GM23338 (cell line): Measurements from ENCODE around the gene UNC5A. TPM values are rescaled to one million over a fixed set of nuclear protein-coding genes. Genes with fewer than 3 reads are reported as not detected.

Source experiments
- ATAC-seq: fragments of 200-7000 bp; cut with Tn5 transposase; 3 replicates; pipeline ENCODE4 v1.9.1; 2020
- DNase-seq: peaks from one replicate; pipeline ENCODE4 v3.0.0-alpha.2; 2015; ENCODE audit warnings: low spot score
- H2AFZ ChIP-seq: fragments of 200-600 bp; sonication (generic); 2 replicates; pipeline ENCODE4 v1.8.0; 2016; ENCODE audit warnings: antibody characterized with exemption, mild to moderate bottlenecking, moderate library complexity
- H3F3A ChIP-seq: fragments of 200-600 bp; sonication (generic); replicated peaks from 2 replicates; pipeline ENCODE4 v1.8.0; 2017; ENCODE audit warnings: antibody characterized with exemption, mixed run types, low read depth
- H3K27ac ChIP-seq: fragments of 200-600 bp; sonication (generic); 2 replicates; pipeline ENCODE4 v1.6.1; 2016; ENCODE audit warnings: low read depth
- H3K27me3 ChIP-seq: fragments of 200-600 bp; sonication (generic); 2 replicates; pipeline ENCODE4 v1.8.0; 2016; ENCODE audit warnings: mild to moderate bottlenecking, mixed run types, moderate library complexity; ENCODE audit not compliant: insufficient read depth
- H3K36me3 ChIP-seq: fragments of 200-600 bp; sonication (generic); 2 replicates; pipeline ENCODE4 v1.8.0; 2016; ENCODE audit warnings: mild to moderate bottlenecking; ENCODE audit not compliant: insufficient read depth
- H3K4me1 ChIP-seq: fragments of 200-600 bp; sonication (generic); 2 replicates; pipeline ENCODE4 v1.8.0; 2016; ENCODE audit warnings: mild to moderate bottlenecking, moderate library complexity; ENCODE audit not compliant: insufficient read depth
- H3K4me2 ChIP-seq: fragments of 200-600 bp; sonication (generic); 2 replicates; pipeline ENCODE4 v1.7.1; 2017; ENCODE audit warnings: mixed run types
- H3K4me3 ChIP-seq: fragments of 200-600 bp; sonication (generic); 2 replicates; pipeline ENCODE4 v1.6.1; 2016; ENCODE audit warnings: mixed run types
- H3K79me2 ChIP-seq: fragments of 200-600 bp; sonication (generic); replicated peaks from 2 replicates; pipeline ENCODE4 v1.8.0; 2017; ENCODE audit warnings: mild to moderate bottlenecking; ENCODE audit not compliant: insufficient read depth
- H3K9me2 ChIP-seq: fragments of 200-600 bp; sonication (generic); 2 replicates; pipeline ENCODE4 v1.8.0; 2017; ENCODE audit not compliant: insufficient read depth
- H4K20me1 ChIP-seq: fragments of 200-600 bp; sonication (generic); replicated peaks from 2 replicates; pipeline ENCODE4 v1.8.0; 2017; ENCODE audit warnings: mild to moderate bottlenecking; ENCODE audit not compliant: insufficient read depth
- H3K27ac Mint-ChIP-seq: 2 replicates; pipeline ENCODE4 v1.8.0; 2020; ENCODE audit warnings: inconsistent platforms, mild to moderate bottlenecking, moderate library complexity, mixed read lengths
- H3K27me3 Mint-ChIP-seq: 3 replicates; pipeline ENCODE4 v1.8.0; 2022; ENCODE audit warnings: low read depth, mild to moderate bottlenecking, moderate library complexity, mixed read lengths, inconsistent platforms; ENCODE audit not compliant: insufficient read depth, poor library complexity
- H3K36me3 Mint-ChIP-seq: 3 replicates; pipeline ENCODE4 v1.8.0; 2021; ENCODE audit warnings: low read depth, mild to moderate bottlenecking, inconsistent platforms, moderate library complexity, mixed read lengths
- H3K4me1 Mint-ChIP-seq: 3 replicates; pipeline ENCODE4 v1.8.0; 2020; ENCODE audit warnings: mild to moderate bottlenecking, inconsistent platforms, mixed read lengths
- H3K4me3 Mint-ChIP-seq: 3 replicates; pipeline ENCODE4 v1.8.0; 2021; ENCODE audit warnings: moderate library complexity, mild to moderate bottlenecking, inconsistent platforms, mixed read lengths
- H3K9me3 Mint-ChIP-seq: 3 replicates; pipeline ENCODE4 v1.8.0; 2020; ENCODE audit warnings: moderate library complexity, mild to moderate bottlenecking, inconsistent platforms, mixed read lengths
- CREB1 ChIP-seq: fragments of 250-450 bp; sonication (Bioruptor Pico); IDR thresholded peaks from 2 replicates; pipeline ENCODE4 v1.5.0; 2020; ENCODE audit warnings: low read depth, mild to moderate bottlenecking, moderate library complexity
- EZH2 ChIP-seq: fragments of 200-600 bp; sonication (generic); IDR thresholded peaks from one replicate; pipeline ENCODE4 v1.8.0; 2017; ENCODE audit warnings: antibody characterized with exemption, mild to moderate bottlenecking, low read depth; ENCODE audit not compliant: unreplicated experiment
- EZH2phosphoT487 ChIP-seq: fragments of 200-600 bp; sonication (generic); IDR thresholded peaks from one replicate; pipeline ENCODE4 v1.8.1; 2018; ENCODE audit warnings: antibody characterized with exemption; ENCODE audit not compliant: unreplicated experiment
- JUNB ChIP-seq: IDR thresholded peaks from one replicate; pipeline ENCODE4 v1.6.1; 2016; ENCODE audit warnings: antibody characterized with exemption; ENCODE audit not compliant: unreplicated experiment
- NANOG ChIP-seq: IDR thresholded peaks from 2 replicates; pipeline ENCODE4 v1.6.1; 2016; ENCODE audit warnings: antibody characterized with exemption, borderline replicate concordance
- POLR2AphosphoS5 ChIP-seq: IDR thresholded peaks from 2 replicates; pipeline ENCODE4 v1.6.1; 2016; ENCODE audit warnings: antibody characterized with exemption, low read depth
- STAT1 ChIP-seq: IDR thresholded peaks from one replicate; pipeline ENCODE4 v1.6.1; 2016; ENCODE audit warnings: antibody characterized with exemption; ENCODE audit not compliant: unreplicated experiment
- ZNF114 ChIP-seq: fragments of 250-450 bp; sonication (Bioruptor Pico); IDR thresholded peaks from 2 replicates; pipeline ENCODE4 v1.5.0; 2020; ENCODE audit warnings: mild to moderate bottlenecking, moderate library complexity
- ZNF331 ChIP-seq: fragments of 250-450 bp; sonication (Bioruptor Pico); IDR thresholded peaks from 2 replicates; pipeline ENCODE4 v1.5.0; 2020; ENCODE audit warnings: low read depth, mild to moderate bottlenecking, moderate library complexity
- polyA plus RNA-seq: library from polyadenylated mRNA; unstranded; fragments of >200 nt; fragmentation: Nextera tagmentation; extraction: Ambion mirVana; gene quantifications from 2 replicates; pipeline ENCODE4 v1.2.1, GENCODE V29; 2016
- total RNA-seq: library from RNA; depleted of rRNA; stranded (reverse); fragments of >200 nt; shearing (Covaris generic); gene quantifications from 2 replicates; pipeline ENCODE4 v1.2.3, GENCODE V29; 2014
- TF ChIP-seq, protein P1 (sequence below): IDR thresholded peaks from one replicate; pipeline ENCODE4 v1.6.1; 2018; ENCODE audit warnings: antibody characterized with exemption; ENCODE audit not compliant: unreplicated experiment
- TF ChIP-seq, protein P2 (sequence below), 2 experiments: fragments of 200-600 bp in 1 of 2; sonication (generic) in 1 of 2; conservative IDR thresholded peaks; 2 replicates each; pipeline versions ENCODE4 v1.5.1 to v1.6.1; 2016 to 2017; ENCODE audit warnings: antibody characterized with exemption in 2 of 2, low read depth in 2 of 2, mild to moderate bottlenecking in 2 of 2, moderate library complexity in 1 of 2
- TF ChIP-seq, protein P3 (sequence below): fragments of 250-450 bp; sonication (Bioruptor Pico); IDR thresholded peaks from 2 replicates; pipeline ENCODE4 v1.5.0; 2020; ENCODE audit warnings: mild to moderate bottlenecking, moderate library complexity
- TF ChIP-seq, protein P4 (sequence below): IDR thresholded peaks from 2 replicates; pipeline ENCODE4 v1.6.1; 2016; ENCODE audit warnings: antibody characterized with exemption

The UNC5A gene
- total and polyA plus RNA-seq, 2 experiments from 2014 or later: 0.92 to 3.9 TPM

DNA sequence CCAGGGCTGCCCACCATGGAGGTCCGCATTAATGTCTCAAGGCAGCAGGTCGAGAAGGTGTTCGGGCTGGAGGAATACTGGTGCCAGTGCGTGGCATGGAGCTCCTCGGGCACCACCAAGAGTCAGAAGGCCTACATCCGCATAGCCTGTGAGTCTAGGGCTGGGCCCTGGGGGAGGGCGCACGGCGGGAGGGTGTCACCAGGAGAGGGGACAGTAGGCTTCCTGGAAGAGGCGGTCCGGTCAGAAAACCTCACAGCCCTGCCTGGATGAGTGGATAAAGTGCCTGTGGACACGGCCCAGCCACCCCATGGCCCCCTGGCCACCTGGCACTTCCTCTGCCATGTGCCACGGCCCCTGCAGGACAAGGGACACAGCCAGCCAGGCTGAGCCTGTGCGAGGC, 57.8 kb downstream of the UNC5A start:
- no peak overlapping the region for H3K27ac ChIP-seq
- Mint-ChIP-seq H3K36me3 (no peaks in the 10 kb centered on the region), H3K27me3 (peaks cover 17% of the 10 kb centered on the region), H3K9me3 (no peaks in the 10 kb centered on the region), H3K27ac (no peak overlapping the region), H3K4me3 (no peak overlapping the region), H3K4me1 (peaks cover 36% of the 10 kb centered on the region)
- DNase-seq: no peak
- H3K36me3 ChIP-seq: no peaks in the 10 kb centered on the region
- H3K4me1 ChIP-seq: peaks cover 11% of the 10 kb centered on the region; the same call in 1 of the 2 replicates
- TF ChIP-seq, protein P1, sequence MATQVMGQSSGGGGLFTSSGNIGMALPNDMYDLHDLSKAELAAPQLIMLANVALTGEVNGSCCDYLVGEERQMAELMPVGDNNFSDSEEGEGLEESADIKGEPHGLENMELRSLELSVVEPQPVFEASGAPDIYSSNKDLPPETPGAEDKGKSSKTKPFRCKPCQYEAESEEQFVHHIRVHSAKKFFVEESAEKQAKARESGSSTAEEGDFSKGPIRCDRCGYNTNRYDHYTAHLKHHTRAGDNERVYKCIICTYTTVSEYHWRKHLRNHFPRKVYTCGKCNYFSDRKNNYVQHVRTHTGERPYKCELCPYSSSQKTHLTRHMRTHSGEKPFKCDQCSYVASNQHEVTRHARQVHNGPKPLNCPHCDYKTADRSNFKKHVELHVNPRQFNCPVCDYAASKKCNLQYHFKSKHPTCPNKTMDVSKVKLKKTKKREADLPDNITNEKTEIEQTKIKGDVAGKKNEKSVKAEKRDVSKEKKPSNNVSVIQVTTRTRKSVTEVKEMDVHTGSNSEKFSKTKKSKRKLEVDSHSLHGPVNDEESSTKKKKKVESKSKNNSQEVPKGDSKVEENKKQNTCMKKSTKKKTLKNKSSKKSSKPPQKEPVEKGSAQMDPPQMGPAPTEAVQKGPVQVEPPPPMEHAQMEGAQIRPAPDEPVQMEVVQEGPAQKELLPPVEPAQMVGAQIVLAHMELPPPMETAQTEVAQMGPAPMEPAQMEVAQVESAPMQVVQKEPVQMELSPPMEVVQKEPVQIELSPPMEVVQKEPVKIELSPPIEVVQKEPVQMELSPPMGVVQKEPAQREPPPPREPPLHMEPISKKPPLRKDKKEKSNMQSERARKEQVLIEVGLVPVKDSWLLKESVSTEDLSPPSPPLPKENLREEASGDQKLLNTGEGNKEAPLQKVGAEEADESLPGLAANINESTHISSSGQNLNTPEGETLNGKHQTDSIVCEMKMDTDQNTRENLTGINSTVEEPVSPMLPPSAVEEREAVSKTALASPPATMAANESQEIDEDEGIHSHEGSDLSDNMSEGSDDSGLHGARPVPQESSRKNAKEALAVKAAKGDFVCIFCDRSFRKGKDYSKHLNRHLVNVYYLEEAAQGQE: no peak
- TF ChIP-seq EZH2 (no peak), STAT1 (no peak), CREB1 (no peak), POLR2AphosphoS5 (no peak), JUNB (no peak), NANOG (no peak), ZNF331 (no peak), EZH2phosphoT487 (no peak), ZNF114 (no peak)
- TF ChIP-seq, protein P2, sequence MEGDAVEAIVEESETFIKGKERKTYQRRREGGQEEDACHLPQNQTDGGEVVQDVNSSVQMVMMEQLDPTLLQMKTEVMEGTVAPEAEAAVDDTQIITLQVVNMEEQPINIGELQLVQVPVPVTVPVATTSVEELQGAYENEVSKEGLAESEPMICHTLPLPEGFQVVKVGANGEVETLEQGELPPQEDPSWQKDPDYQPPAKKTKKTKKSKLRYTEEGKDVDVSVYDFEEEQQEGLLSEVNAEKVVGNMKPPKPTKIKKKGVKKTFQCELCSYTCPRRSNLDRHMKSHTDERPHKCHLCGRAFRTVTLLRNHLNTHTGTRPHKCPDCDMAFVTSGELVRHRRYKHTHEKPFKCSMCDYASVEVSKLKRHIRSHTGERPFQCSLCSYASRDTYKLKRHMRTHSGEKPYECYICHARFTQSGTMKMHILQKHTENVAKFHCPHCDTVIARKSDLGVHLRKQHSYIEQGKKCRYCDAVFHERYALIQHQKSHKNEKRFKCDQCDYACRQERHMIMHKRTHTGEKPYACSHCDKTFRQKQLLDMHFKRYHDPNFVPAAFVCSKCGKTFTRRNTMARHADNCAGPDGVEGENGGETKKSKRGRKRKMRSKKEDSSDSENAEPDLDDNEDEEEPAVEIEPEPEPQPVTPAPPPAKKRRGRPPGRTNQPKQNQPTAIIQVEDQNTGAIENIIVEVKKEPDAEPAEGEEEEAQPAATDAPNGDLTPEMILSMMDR (conservative IDR thresholded peaks at IDR 0.05; ENCODE audit: low read depth in 2 of 2): no peak
- TF ChIP-seq, protein P3, sequence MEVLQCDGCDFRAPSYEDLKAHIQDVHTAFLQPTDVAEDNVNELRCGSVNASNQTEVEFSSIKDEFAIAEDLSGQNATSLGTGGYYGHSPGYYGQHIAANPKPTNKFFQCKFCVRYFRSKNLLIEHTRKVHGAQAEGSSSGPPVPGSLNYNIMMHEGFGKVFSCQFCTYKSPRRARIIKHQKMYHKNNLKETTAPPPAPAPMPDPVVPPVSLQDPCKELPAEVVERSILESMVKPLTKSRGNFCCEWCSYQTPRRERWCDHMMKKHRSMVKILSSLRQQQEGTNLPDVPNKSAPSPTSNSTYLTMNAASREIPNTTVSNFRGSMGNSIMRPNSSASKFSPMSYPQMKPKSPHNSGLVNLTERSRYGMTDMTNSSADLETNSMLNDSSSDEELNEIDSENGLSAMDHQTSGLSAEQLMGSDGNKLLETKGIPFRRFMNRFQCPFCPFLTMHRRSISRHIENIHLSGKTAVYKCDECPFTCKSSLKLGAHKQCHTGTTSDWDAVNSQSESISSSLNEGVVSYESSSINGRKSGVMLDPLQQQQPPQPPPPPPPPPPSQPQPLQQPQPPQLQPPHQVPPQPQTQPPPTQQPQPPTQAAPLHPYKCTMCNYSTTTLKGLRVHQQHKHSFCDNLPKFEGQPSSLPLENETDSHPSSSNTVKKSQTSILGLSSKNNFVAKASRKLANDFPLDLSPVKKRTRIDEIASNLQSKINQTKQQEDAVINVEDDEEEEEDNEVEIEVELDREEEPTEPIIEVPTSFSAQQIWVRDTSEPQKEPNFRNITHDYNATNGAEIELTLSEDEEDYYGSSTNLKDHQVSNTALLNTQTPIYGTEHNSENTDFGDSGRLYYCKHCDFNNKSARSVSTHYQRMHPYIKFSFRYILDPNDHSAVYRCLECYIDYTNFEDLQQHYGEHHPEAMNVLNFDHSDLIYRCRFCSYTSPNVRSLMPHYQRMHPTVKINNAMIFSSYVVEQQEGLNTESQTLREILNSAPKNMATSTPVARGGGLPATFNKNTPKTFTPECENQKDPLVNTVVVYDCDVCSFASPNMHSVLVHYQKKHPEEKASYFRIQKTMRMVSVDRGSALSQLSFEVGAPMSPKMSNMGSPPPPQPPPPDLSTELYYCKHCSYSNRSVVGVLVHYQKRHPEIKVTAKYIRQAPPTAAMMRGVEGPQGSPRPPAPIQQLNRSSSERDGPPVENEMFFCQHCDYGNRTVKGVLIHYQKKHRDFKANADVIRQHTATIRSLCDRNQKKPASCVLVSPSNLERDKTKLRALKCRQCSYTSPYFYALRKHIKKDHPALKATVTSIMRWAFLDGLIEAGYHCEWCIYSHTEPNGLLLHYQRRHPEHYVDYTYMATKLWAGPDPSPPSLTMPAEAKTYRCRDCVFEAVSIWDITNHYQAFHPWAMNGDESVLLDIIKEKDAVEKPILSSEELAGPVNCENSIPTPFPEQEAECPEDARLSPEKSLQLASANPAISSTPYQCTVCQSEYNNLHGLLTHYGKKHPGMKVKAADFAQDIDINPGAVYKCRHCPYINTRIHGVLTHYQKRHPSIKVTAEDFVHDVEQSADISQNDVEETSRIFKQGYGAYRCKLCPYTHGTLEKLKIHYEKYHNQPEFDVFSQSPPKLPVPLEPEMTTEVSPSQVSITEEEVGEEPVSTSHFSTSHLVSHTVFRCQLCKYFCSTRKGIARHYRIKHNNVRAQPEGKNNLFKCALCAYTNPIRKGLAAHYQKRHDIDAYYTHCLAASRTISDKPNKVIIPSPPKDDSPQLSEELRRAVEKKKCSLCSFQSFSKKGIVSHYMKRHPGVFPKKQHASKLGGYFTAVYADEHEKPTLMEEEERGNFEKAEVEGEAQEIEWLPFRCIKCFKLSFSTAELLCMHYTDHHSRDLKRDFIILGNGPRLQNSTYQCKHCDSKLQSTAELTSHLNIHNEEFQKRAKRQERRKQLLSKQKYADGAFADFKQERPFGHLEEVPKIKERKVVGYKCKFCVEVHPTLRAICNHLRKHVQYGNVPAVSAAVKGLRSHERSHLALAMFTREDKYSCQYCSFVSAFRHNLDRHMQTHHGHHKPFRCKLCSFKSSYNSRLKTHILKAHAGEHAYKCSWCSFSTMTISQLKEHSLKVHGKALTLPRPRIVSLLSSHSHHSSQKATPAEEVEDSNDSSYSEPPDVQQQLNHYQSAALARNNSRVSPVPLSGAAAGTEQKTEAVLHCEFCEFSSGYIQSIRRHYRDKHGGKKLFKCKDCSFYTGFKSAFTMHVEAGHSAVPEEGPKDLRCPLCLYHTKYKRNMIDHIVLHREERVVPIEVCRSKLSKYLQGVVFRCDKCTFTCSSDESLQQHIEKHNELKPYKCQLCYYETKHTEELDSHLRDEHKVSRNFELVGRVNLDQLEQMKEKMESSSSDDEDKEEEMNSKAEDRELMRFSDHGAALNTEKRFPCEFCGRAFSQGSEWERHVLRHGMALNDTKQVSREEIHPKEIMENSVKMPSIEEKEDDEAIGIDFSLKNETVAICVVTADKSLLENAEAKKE (CRISPR knock-in tag): no peak
- TF ChIP-seq, protein P4, sequence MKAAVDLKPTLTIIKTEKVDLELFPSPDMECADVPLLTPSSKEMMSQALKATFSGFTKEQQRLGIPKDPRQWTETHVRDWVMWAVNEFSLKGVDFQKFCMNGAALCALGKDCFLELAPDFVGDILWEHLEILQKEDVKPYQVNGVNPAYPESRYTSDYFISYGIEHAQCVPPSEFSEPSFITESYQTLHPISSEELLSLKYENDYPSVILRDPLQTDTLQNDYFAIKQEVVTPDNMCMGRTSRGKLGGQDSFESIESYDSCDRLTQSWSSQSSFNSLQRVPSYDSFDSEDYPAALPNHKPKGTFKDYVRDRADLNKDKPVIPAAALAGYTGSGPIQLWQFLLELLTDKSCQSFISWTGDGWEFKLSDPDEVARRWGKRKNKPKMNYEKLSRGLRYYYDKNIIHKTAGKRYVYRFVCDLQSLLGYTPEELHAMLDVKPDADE: no peak
- no peaks in the 10 kb centered on the region for H3K27me3 ChIP-seq
- no peaks in the 10 kb centered on the region for H4K20me1 ChIP-seq
- no peak overlapping the region for H2AFZ ChIP-seq
- H3K79me2 ChIP-seq: no peaks in the 10 kb centered on the region
- H3K9me2 ChIP-seq: no peaks in the 10 kb centered on the region
- no peak overlapping the region for H3K4me2 ChIP-seq
- H3F3A ChIP-seq: no peaks in the 10 kb centered on the region
- ATAC-seq: no peak
- no peak overlapping the region for H3K4me3 ChIP-seq
